ENCODE data around the gene CORO7.
A peak's percentile ranks its signal among the peaks of the same experiment; 100 is the strongest.

CORO7 gene

GRCh38 chr16:4360538-4361021, 55.8 kb downstream of the CORO7 start:
- no peak for DNase-seq (ENCODE audit: insufficient read length, low spot score)

GRCh38 chr16:4359914-4360313, 56.5 kb downstream of the CORO7 start:
- DNase-seq (ENCODE audit: insufficient read length, low spot score) (no peak), FAIRE-seq (no peak)
- no peak for TF ChIP-seq POLR2A (IDR thresholded peaks at IDR 0.05; ENCODE audit: low read depth, low read length)

More at GRCh38 chr16:4360538-4361021, 55.8 kb downstream of the CORO7 start:
- no peak for TF ChIP-seq POLR2A (IDR thresholded peaks at IDR 0.05; ENCODE audit: low read depth, low read length)
- FAIRE-seq = no peak

- FAIRE-seq = no peak
- DNase-seq (ENCODE audit: insufficient read length, low spot score) = no peak
- TF ChIP-seq POLR2A (IDR thresholded peaks at IDR 0.05; ENCODE audit: low read depth, low read length) = no peak
Observed at GRCh38 chr16:4358831-4359561, 57.4 kb downstream of the CORO7 start.

DNA sequence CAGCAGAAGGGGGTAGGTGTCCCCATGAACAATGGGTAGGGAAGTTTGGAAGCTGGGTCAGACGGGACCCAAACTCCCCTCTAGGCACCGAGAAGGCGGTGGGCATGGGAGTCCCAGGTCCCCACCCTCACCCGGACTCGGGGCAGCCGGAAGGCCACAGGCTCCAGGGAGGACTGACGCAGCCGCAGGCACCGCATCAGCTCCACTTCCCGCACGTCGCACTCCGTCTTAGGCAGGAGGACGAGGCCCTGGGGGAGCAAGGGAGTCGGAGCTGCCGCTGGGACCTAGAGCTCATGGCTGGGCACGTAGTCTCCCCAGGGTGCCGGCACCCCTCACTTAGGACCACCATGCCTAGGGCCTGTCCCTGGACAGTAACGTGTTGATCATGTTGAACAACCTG, 58.2 kb downstream of the CORO7 start:
- DNase-seq (ENCODE audit: insufficient read length, low spot score) (no peak), FAIRE-seq (no peak)
- TF ChIP-seq POLR2A (IDR thresholded peaks at IDR 0.05; ENCODE audit: low read depth, low read length) = no peak

- no peak for TF ChIP-seq POLR2A (IDR thresholded peaks at IDR 0.05; ENCODE audit: low read depth, low read length)
- DNase-seq (ENCODE audit: insufficient read length, low spot score) = no peak
- no peak for FAIRE-seq
Observed at GRCh38 chr16:4356820-4357219, 59.6 kb downstream of the CORO7 start.

GRCh38 chr16:4354512-4355409, 61.6 kb downstream of the CORO7 start:
- no peak for TF ChIP-seq POLR2A (IDR thresholded peaks at IDR 0.05; ENCODE audit: low read depth, low read length)
- FAIRE-seq = no peak

GRCh38 chr16:4353675-4354074, 62.7 kb downstream of the CORO7 start:
- DNase-seq (ENCODE audit: insufficient read length, low spot score) = no peak
- FAIRE-seq = no peak
- no peak for TF ChIP-seq POLR2A (IDR thresholded peaks at IDR 0.05; ENCODE audit: low read depth, low read length)

More at GRCh38 chr16:4354512-4355409, 61.6 kb downstream of the CORO7 start:
- no peak for DNase-seq (ENCODE audit: insufficient read length, low spot score)

GRCh38 chr16:4352843-4353242, 63.6 kb downstream of the CORO7 start:
- FAIRE-seq (no peak), DNase-seq (ENCODE audit: insufficient read length, low spot score) (no peak)
- no peak for TF ChIP-seq POLR2A (IDR thresholded peaks at IDR 0.05; ENCODE audit: low read depth, low read length)

- no peak for DNase-seq (ENCODE audit: insufficient read length, low spot score)
- no peak for TF ChIP-seq POLR2A (IDR thresholded peaks at IDR 0.05; ENCODE audit: low read depth, low read length)
- FAIRE-seq = no peak
Observed at GRCh38 chr16:4351880-4352279, 64.5 kb downstream of the CORO7 start.

- peak; percentile 56; the same call in 1 of the 2 replicates for TF ChIP-seq POLR2A (IDR thresholded peaks at IDR 0.05; ENCODE audit: low read depth, low read length)
- DNase-seq (ENCODE audit: insufficient read length, low spot score) (peak; percentile 93), FAIRE-seq (no peak)
Observed at GRCh38 chr16:4350787-4351659, 65.4 kb downstream of the CORO7 start, which contains the start of gene PAM16. Gene PAM16 (minus strand): TSS chr16:4351321. CDS start chr16:4351234, 87 bp downstream.

- FAIRE-seq (no peak), DNase-seq (ENCODE audit: insufficient read length, low spot score) (no peak)
- no peak for TF ChIP-seq POLR2A (IDR thresholded peaks at IDR 0.05; ENCODE audit: low read depth, low read length)
Observed at GRCh38 chr16:4350365-4350786, 66.0 kb downstream of the CORO7 start.

- DNase-seq (ENCODE audit: insufficient read length, low spot score) (no peak), FAIRE-seq (no peak)
- no peak for TF ChIP-seq POLR2A (IDR thresholded peaks at IDR 0.05; ENCODE audit: low read depth, low read length)
Observed at GRCh38 chr16:4349332-4349731, 67.1 kb downstream of the CORO7 start.

GRCh38 chr16:4347765-4348509, 68.5 kb downstream of the CORO7 start:
- TF ChIP-seq POLR2A (IDR thresholded peaks at IDR 0.05; ENCODE audit: low read depth, low read length) = no peak
- DNase-seq (ENCODE audit: insufficient read length, low spot score) (no peak), FAIRE-seq (no peak)

Measured in H54 (cell line).